Erythroblast (primary cell): ENCODE results near the gene CEACAM6.

Source experiments
- GATA1 ChIP-seq: IDR thresholded peaks from 2 replicates; pipeline ENCODE4 v1.6.1; 2011; ENCODE audit warnings: low read depth, mild to moderate bottlenecking, control low read depth, low read length, moderate library complexity
- POLR2A ChIP-seq: IDR thresholded peaks from 2 replicates; pipeline ENCODE4 v1.6.1; 2011; ENCODE audit warnings: mild to moderate bottlenecking, low read length

DNA sequence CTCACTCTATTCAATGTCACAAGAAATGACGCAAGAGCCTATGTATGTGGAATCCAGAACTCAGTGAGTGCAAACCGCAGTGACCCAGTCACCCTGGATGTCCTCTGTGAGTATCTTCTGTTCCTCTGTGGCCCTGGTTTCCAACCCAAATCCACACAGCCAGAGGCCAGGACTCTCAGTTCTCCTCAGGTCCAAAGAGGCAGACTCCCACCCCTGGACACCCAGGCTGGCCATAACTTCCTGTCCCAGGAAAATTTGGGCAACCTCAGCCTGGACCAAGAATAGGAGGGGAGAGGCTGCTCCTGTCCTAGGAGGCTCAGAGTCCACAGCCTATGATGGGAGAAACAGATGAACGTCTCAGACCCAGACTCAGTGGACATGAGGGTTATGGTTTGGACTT lies 35.2 kb upstream of the CEACAM6 start:
- TF ChIP-seq POLR2A (no peak), GATA1 (no peak)
